Measurements from ENCODE around the gene PCDHGC5.

DNA sequence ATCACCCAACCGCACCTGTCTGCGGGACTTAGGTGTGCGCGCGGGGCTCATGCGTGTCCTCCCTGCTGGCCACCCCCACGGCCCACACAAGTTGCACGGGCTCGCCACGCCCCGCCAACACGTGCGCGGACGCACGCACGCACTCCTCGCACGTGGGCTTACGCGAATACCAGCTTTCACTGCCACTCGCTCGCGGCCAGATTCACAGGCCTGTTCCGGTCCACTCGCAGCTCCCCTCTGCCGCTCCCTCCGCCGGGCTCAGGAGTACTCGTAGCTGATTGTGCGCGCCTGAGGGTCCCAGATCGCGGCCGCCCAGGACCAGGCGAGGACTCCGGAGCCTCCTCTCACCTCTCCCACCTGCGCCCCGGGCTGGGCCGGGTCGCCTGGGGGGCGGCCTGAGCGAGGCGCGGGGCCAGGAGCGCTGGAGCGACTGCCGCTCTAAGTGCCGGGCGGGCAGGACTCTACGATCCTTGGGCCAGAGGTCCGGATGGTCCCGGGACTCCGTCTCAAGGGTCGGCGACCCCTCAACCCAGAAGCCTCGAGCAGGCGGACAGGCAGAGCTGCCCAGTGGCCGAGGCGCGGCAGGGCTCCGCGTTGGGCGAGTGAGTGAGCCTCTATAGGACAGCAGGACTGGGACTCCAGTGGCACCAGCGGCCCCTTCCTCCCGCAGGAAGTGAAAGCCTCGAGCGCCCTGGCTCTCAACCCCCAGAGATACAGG lies 3.4 kb downstream of the PCDHGC5 start:
- TF ChIP-seq HEY1 (CRISPR knock-in tag; IDR thresholded peaks at IDR 0.05; ENCODE audit: borderline replicate concordance): no peak
- TF ChIP-seq ZC3H4 (CRISPR knock-in tag; IDR thresholded peaks at IDR 0.05; ENCODE audit: borderline replicate concordance): no peak
- no peak for TF ChIP-seq HDAC6 (IDR thresholded peaks at IDR 0.05; ENCODE audit: low read depth, low read length)
- TF ChIP-seq NFYB (IDR thresholded peaks at IDR 0.05; ENCODE audit: extremely low read depth, insufficient read length): no peak
- TF ChIP-seq TEAD2 (tag; IDR thresholded peaks at IDR 0.05): no peak

Measured in K562 (cell line).